Measurements from ENCODE around the gene TUSC2. TPM values are rescaled to one million over a fixed set of nuclear protein-coding genes. Genes with fewer than 3 reads are reported as not detected.

TUSC2 gene
- total RNA-seq, 1 donor: 22.0 TPM

- no peak for DNase-seq (ENCODE audit: low read depth)
- TF ChIP-seq CTCF (IDR thresholded peaks at IDR 0.05; ENCODE audit: insufficient read depth, low read depth, low read length): no peak
- H3K4me3 ChIP-seq (ENCODE audit: low read depth, low read length): no peak overlapping the region
Measured at GRCh38 chr3:50294492-50295403, 33.3 kb downstream of the TUSC2 start.

- no peak overlapping the region for H3K4me3 ChIP-seq (ENCODE audit: low read depth, low read length)
- no peak for DNase-seq (ENCODE audit: low read depth)
- no peak for TF ChIP-seq CTCF (IDR thresholded peaks at IDR 0.05; ENCODE audit: insufficient read depth, low read depth, low read length)
Measured at GRCh38 chr3:50294089-50294488, 33.9 kb downstream of the TUSC2 start.

GRCh38 chr3:50293079-50293801 is 34.8 kb downstream of the TUSC2 start:
- H3K4me3 ChIP-seq (ENCODE audit: low read depth, low read length): no peak overlapping the region
- no peak for TF ChIP-seq CTCF (IDR thresholded peaks at IDR 0.05; ENCODE audit: insufficient read depth, low read depth, low read length)
- no peak for DNase-seq (ENCODE audit: low read depth)

GRCh38 chr3:50292159-50293078 is 35.6 kb downstream of the TUSC2 start, which contains the start of gene IFRD2:
IFRD2 (minus strand) TSS chr3:50292429; CDS start chr3:50292274, 155 bp downstream.
- TF ChIP-seq CTCF (IDR thresholded peaks at IDR 0.05; ENCODE audit: insufficient read depth, low read depth, low read length): no peak
- peak within 1 kb of the TSS; percentile 80 for H3K4me3 ChIP-seq (ENCODE audit: low read depth, low read length)
- peak; percentile 97 for DNase-seq (ENCODE audit: low read depth)

GRCh38 chr3:50290161-50290641 is 37.8 kb downstream of the TUSC2 start:
- TF ChIP-seq CTCF (IDR thresholded peaks at IDR 0.05; ENCODE audit: insufficient read depth, low read depth, low read length): no peak

GRCh38 chr3:50289130-50289529 is 38.9 kb downstream of the TUSC2 start:
- no peak for TF ChIP-seq CTCF (IDR thresholded peaks at IDR 0.05; ENCODE audit: insufficient read depth, low read depth, low read length)
- DNase-seq (ENCODE audit: low read depth): no peak
- no peak overlapping the region for H3K4me3 ChIP-seq (ENCODE audit: low read depth, low read length)

More at GRCh38 chr3:50290161-50290641, 37.8 kb downstream of the TUSC2 start:
- no peak for DNase-seq (ENCODE audit: low read depth)
- no peak overlapping the region for H3K4me3 ChIP-seq (ENCODE audit: low read depth, low read length)
